Measurements from ENCODE around the gene ZWILCH. TPM values are rescaled to one million over a fixed set of nuclear protein-coding genes. Genes with fewer than 3 reads are reported as not detected.

The ZWILCH gene
- total RNA-seq, result 18.7 and 40.5 TPM in 2 replicates

GRCh38 chr15:66504563-66505429, at the start of gene ZWILCH, which contains the start of gene RPL4:
Gene ZWILCH, plus strand, starts transcription at chr15:66505326. Its CDS starts 13 bp downstream, at chr15:66505339.
Gene RPL4, minus strand, starts transcription at chr15:66504855. Its CDS starts 65 bp downstream, at chr15:66504790.

GRCh38 chr15:66497502-66498455, 7.3 kb upstream of the ZWILCH start, which contains the start of gene SNAPC5:
Gene SNAPC5, minus strand, starts transcription at chr15:66497762. Its CDS starts 31 bp downstream, at chr15:66497731.

GRCh38 chr15:66565741-66566144, 60.6 kb downstream of the ZWILCH start, which contains the start of gene LCTL:
Gene LCTL, minus strand, starts transcription at chr15:66565998. Its CDS starts 633 bp downstream, at chr15:66565365.

Small RNAs within 50 kb of the gene (small RNA-seq; reads per million reads assigned to genes)
- gene MIR4512 (0.11 reads per million), gene RF01159 (not detected), gene SNORD16 (not detected), gene SNORD18A (not detected), gene SNORD18B (not detected), gene SNORD18C (not detected)

Other genes with a start within 250 kb of the ZWILCH start
- gene DIS3L, start 211.8 kb upstream of the ZWILCH start, total RNA-seq, result 19.7 and 23.5 TPM in 2 replicates
- gene TIPIN, start 148.6 kb upstream of the ZWILCH start, total RNA-seq, result 15.4 and 19.0 TPM in 2 replicates
- gene MAP2K1, start 118.4 kb upstream of the ZWILCH start, total RNA-seq, result 18.0 and 25.6 TPM in 2 replicates
- 13.2 and 15.6 TPM in 2 replicates for gene SNAPC5, start 7.6 kb upstream of the ZWILCH start, total RNA-seq
- 2,872 and 3,457 TPM in 2 replicates for gene RPL4, start 471 bp upstream of the ZWILCH start, total RNA-seq
- gene LCTL, start 60.7 kb downstream of the ZWILCH start, total RNA-seq, result not detected in 2 replicates
- gene SMAD6, start 196.9 kb downstream of the ZWILCH start, total RNA-seq, result 7.7 and 13.9 TPM in 2 replicates

Data from subcutaneous preadipocyte (primary cell).